ENCODE measurements around the gene PRMT7.

- TF ChIP-seq EZH2 (IDR thresholded peaks at IDR 0.05; ENCODE audit: borderline replicate concordance, low read depth, low read length, severe bottlenecking) (no peak), CTCF (IDR thresholded peaks at IDR 0.05; ENCODE audit: borderline replicate concordance, extremely low read depth, low read length, poor library complexity, severe bottlenecking) (no peak)
Measured at GRCh38 chr16:68274441-68274840, 36.4 kb upstream of the PRMT7 start.

Data from DND-41 (cell line).